ENCODE measurements around the gene MARS2.
"Not testable (repeated sequence)": the region's sequence is repeated elsewhere in the genome, so short reads cannot be mapped to it uniquely, and the experiment has no call there.

MARS2 gene

GRCh38 chr2:197705121-197705911 lies at the start of gene MARS2:
MARS2 (plus strand) TSS chr2:197705369; CDS start chr2:197705406, 37 bp downstream.
- peak; percentile 93 for DNase-seq

- DNase-seq = no peak
Measured at GRCh38 chr2:197657562-197657961, 47.6 kb upstream of the MARS2 start.

- DNase-seq = no peak
Measured at GRCh38 chr2:197661626-197662025, 43.5 kb upstream of the MARS2 start.

GRCh38 chr2:197666277-197666676 lies 38.9 kb upstream of the MARS2 start:
- DNase-seq = no peak

GRCh38 chr2:197668296-197668695 lies 36.9 kb upstream of the MARS2 start:
- no peak for DNase-seq

DNA sequence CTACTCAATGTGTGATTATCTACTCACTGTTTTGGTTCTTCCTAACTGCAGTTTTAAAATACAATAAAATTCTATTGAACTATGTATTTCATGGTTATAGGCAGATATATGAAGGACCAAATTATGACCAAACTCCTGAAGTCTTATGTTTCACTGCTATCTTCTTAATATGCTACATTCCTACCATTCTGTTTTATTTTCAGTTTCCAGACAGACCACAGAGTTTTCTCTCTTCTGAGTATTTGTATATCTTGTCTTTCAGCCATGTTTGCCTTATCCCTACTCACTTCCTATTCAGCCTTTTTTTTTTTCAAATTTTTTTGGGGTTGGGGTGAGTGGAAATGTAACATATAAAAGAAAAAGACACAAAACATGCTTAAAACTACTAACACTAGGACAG lies 36.1 kb upstream of the MARS2 start:
- no peak for DNase-seq

DNA sequence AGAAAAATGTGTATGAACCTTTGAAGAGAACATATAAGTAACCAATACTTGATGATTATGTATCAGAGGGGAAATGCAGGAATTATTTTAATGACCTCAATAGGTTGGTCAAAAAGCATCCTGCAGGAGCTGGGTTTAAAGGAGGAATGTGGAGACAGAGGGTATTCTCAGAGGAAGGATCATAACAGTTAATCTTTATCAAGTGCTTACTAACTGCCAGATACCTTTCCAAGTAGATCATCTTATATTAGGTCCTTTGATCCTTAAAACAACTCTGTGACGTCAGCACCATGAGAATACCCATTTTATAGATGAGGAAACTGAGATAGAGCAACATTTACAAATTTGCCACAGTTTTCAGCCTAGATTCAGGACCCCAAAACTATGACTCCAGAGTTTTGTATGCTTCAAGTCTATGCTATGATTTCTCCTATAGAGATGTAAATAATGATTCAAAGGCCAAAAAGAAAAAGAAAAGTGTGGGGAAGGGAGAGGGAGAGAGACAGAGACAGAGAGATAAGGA lies 32.7 kb upstream of the MARS2 start:
- DNase-seq = no peak

DNA sequence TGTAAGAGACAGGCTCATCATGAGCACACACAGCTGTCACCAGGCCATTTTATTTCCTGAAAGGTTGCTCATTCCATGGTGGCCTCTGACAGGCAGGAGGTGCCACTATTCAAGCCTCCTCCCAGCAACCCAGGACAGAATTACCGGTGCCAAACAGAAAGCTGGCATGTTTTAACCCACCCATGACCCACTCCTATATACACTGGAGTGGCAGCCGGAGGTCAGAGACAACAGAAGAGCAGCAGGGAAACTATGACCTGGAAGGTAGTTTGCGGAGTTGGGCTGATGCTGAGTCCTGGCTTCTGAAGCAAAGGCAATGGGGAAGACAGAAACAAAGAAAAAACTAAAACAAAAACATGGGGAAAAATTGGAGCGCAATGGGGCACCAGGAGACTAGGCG lies 32.1 kb upstream of the MARS2 start:
- DNase-seq = no peak

- no peak for DNase-seq
Measured at GRCh38 chr2:197673606-197674005, 31.6 kb upstream of the MARS2 start.

DNA sequence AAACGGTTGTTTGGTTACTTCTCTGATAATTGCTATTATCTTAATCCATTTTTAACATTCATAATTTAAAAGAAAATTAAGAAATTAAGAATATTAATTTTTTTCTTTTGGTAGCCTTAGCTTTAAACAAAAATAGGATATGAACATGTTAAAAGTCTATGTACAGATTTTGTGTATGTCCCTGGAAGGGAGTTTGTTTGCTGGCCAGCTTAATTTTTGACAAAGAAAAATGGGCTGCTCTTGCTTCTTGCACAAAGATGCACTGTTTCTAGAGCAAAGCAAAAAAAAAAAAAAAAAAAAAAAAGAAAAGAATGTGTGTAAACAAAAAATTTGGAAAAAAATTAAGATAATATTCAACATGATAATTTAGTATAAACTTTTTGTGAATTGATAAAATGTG lies 31.1 kb upstream of the MARS2 start:
- DNase-seq = no peak

DNA sequence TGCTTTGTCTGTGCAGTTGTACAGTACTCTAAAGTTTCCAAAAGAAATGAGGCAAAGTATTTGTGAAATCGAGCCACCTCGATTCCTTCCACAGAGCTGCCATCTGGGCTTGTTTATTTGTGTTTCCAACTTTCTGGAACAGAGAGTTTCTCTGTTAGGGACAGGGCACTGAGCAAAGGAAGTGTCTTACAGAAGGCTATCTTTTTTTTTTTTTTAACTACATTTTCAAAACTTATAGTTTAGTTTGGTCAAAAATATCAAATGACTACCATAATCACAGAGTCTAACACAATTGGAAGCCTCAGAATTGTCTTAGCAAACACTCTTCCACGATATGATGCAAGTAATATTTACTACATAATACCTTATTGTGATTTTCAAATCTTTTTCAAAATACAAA lies 30.6 kb upstream of the MARS2 start:
- no peak for DNase-seq

DNA sequence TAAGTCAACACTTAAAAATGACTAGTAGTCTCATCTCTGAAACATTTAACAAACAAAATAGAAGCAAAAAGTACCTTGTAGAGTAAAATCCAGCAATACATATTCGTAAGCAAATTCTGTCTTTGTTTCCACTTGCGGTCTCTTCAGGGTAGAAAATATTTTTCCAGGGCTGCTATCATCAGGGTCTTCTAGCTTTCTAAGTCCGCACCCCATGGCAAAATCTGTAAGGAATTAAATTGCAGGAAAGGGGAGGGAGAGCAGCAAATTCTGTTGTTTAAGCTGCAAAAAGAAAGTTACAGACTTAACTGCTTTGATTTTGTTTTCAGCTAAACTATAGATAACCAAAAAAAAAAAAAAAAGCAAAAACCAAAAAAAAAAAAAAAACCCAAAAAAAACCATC lies 29.9 kb upstream of the MARS2 start, which contains the start of gene RFTN2:
TSS of gene RFTN2 (minus strand) at position 342 of the 400 bp plus-strand sequence. CDS start at position 213, 129 bp downstream.
- DNase-seq = no peak

- DNase-seq = no peak
Measured at GRCh38 chr2:197675711-197676188, 29.4 kb upstream of the MARS2 start.

- no peak for DNase-seq
Measured at GRCh38 chr2:197677056-197677455, 28.1 kb upstream of the MARS2 start.

DNA sequence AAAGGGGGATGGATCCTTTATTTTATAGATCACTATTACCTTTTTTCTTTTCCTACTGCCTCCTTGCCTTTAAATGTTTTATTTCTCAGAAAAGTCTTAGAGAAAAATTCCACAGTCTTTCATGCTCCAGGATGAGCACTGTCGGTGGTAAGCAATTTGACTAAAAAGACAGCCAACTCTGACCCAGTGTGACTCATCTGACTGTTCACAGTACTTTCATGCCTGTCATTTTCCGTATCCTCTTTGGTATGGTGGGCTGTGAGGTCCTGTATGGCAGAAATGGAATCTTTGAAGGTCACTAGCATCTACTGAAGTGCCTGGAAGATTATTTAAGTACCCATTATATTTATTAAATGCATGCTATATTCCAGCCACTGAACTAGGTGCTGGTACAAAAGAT lies 27.7 kb upstream of the MARS2 start:
- DNase-seq = no peak

DNA sequence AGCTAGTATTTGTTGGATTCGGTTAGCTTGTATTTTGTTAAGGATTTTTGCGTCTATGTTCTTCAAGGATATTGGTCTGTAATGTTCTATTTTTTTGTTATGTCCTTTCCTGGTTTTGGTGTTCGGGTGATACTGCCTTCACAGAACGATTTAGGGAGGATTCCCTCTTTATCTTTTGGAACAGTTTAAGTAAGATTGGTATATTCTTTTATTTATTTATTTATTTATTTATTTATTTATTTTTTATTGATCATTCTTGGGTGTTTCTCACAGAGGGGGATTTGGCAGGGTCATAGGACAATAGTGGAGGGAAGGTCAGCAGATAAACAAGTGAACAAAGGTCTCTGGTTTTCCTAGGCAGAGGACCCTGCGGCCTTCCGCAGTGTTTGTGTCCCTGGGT lies 10.0 kb upstream of the MARS2 start:
- DNase-seq = not testable (repeated sequence)

DNA sequence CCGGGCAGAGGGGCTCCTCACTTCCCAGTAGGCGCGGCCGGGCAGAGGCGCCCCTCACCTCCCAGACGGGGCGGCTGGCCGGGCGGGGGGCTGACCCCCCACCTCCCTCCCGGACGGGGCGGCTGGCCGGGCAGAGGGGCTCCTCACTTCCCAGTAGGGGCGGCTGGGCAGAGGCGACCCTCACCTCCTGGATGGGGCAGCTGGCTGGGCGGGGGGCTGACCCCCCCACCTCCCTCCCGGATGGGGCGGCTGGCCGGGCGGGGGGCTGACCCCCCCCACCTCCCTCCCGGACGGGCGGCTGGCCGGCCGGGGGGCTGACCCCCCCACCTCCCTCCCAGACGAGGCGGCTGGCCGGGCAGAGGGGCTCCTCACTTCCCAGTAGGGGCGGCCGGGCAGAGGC lies 9.2 kb upstream of the MARS2 start:
- not testable (repeated sequence) for DNase-seq

- not testable (repeated sequence) for DNase-seq
Measured at GRCh38 chr2:197696571-197696970, 8.6 kb upstream of the MARS2 start.

GRCh38 chr2:197699724-197700123 lies 5.4 kb upstream of the MARS2 start:
- DNase-seq = not testable (repeated sequence)

DNA sequence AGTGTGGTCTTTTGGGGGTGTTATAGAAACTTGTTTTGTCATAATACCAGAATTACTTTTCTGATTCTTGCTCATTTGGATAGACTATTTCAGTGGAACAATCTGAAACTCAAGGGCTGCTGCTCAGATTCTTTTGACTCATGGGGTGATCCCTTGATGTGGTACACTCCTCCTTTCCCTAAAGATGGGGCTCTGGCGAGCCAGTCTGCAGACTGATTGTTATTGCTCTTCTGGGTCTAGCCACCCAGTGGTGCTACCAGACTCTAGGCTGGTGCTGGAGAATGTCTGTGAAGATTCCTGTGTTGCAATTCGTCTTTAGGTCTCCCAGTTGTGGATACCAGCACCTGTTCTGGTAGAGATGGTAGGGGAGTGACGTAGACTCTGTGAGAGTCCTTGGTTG lies 4.2 kb upstream of the MARS2 start:
- no peak for DNase-seq

DNA sequence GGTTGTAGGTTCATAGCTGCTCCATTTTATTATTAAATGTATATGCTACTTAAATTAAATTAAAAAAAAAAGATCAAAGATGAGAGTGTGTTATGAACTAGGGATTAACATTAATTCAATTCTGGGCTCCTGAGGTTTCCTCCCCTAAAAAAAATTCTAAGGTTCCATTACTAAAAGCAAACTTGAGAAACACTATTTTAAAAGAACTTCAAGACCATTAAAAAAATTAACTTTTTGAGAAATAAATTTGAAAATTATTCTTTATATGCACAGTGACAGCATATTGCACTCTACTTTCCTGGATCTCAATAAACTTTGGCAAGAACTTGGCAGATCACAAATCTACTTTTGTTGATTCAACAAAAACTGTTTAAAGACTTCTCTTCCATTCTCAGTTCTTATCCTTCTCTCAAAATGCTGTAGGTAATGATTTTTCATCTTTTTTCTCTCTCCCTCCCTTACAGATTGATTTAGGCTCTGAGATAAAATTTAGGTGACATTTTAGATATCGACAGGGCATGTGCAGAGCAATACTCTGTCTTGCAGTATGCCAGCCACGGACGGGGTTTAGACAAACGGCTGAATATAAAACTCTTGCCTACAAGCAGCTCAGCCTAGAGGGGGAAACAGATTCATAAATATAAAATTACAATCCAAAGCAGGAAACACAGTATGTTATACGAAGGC lies 592 bp upstream of the MARS2 start:
- no peak for DNase-seq

GRCh38 chr2:197705912-197706838 lies 1.0 kb downstream of the MARS2 start:
- no peak for DNase-seq

GRCh38 chr2:197706839-197707207 lies 1.7 kb downstream of the MARS2 start:
- DNase-seq = no peak
